ENCODE measurements around the gene KCND2.

- no peak for TF ChIP-seq CREB1 (IDR thresholded peaks at IDR 0.05; ENCODE audit: low read depth)
- no peak for TF ChIP-seq ZBTB7A (IDR thresholded peaks at IDR 0.05; ENCODE audit: low read depth)
- TF ChIP-seq RAD21 (IDR thresholded peaks at IDR 0.05; ENCODE audit: low read depth), result no peak
- TF ChIP-seq MAX (IDR thresholded peaks at IDR 0.05), result no peak
- no peak for TF ChIP-seq TCF12 (IDR thresholded peaks at IDR 0.05; ENCODE audit: low read depth)
- no peak for TF ChIP-seq FOXM1 (IDR thresholded peaks at IDR 0.05; ENCODE audit: borderline replicate concordance, low read depth)
- TF ChIP-seq CEBPB (IDR thresholded peaks at IDR 0.05), result no peak
- TF ChIP-seq EP300 (IDR thresholded peaks at IDR 0.05; ENCODE audit: borderline replicate concordance), result no peak
- no peak for TF ChIP-seq EGR1 (IDR thresholded peaks at IDR 0.05)
- no peak for TF ChIP-seq REST (IDR thresholded peaks at IDR 0.05; ENCODE audit: low read depth)
- no peak for TF ChIP-seq NFIC (IDR thresholded peaks at IDR 0.05)
- TF ChIP-seq YY1 (IDR thresholded peaks at IDR 0.05; ENCODE audit: low read depth), result no peak
- TF ChIP-seq TAF1 (IDR thresholded peaks at IDR 0.05; ENCODE audit: low read depth), result no peak
- TF ChIP-seq TEAD4 (IDR thresholded peaks at IDR 0.05), result no peak
These were observed 80.2 kb downstream of the KCND2 start for GRCh38 chr7:120353171-120353570.
